CD4-positive, alpha-beta T cell treated with Interleukin-10 for 1 hour (primary cell): ENCODE measurements around the gene CLEC17A.
"Not testable (repeated sequence)": the region's sequence is repeated elsewhere in the genome, so short reads cannot be mapped to it uniquely, and the experiment has no call there.

Experiments
- DNase-seq: peaks from one replicate; pipeline ENCODE4 v3.0.0-alpha.2; 2020

The CLEC17A gene

GRCh38 chr19:14584372-14584771 lies 1.5 kb downstream of the CLEC17A start:
- not testable (repeated sequence) for DNase-seq

GRCh38 chr19:14585187-14585586 lies 2.3 kb downstream of the CLEC17A start:
- DNase-seq = not testable (repeated sequence)

GRCh38 chr19:14589433-14589832 lies 6.5 kb downstream of the CLEC17A start:
- not testable (repeated sequence) for DNase-seq

- DNase-seq = no peak
These were observed 12.7 kb downstream of the CLEC17A start for GRCh38 chr19:14595558-14595957.

- DNase-seq = no peak
These were observed 16.8 kb downstream of the CLEC17A start for GRCh38 chr19:14599548-14600147.

- no peak for DNase-seq
These were observed 21.1 kb downstream of the CLEC17A start for GRCh38 chr19:14603990-14604387.

- no peak for DNase-seq
These were observed 23.7 kb downstream of the CLEC17A start for GRCh38 chr19:14606627-14607026.

- DNase-seq = no peak
These were observed 28.2 kb downstream of the CLEC17A start for GRCh38 chr19:14611051-14611450.

- DNase-seq = not testable (repeated sequence)
These were observed 29.4 kb downstream of the CLEC17A start for GRCh38 chr19:14612242-14612641.

- no peak for DNase-seq
These were observed 29.8 kb downstream of the CLEC17A start for GRCh38 chr19:14612657-14613056.

GRCh38 chr19:14613399-14614098 lies 30.7 kb downstream of the CLEC17A start:
- not testable (repeated sequence) for DNase-seq

GRCh38 chr19:14614099-14614412 lies 31.2 kb downstream of the CLEC17A start:
- DNase-seq = peak; percentile 20

- DNase-seq = no peak
These were observed 32.7 kb downstream of the CLEC17A start for GRCh38 chr19:14615623-14616022.

GRCh38 chr19:14616407-14616806 lies 33.5 kb downstream of the CLEC17A start:
- DNase-seq = no peak

- DNase-seq = no peak
These were observed 36.5 kb downstream of the CLEC17A start for GRCh38 chr19:14619404-14619803.

- not testable (repeated sequence) for DNase-seq
These were observed 41.6 kb downstream of the CLEC17A start for GRCh38 chr19:14624491-14624890.

- no peak for DNase-seq
These were observed 46.7 kb downstream of the CLEC17A start for GRCh38 chr19:14629557-14629956.

- peak; percentile 28 for DNase-seq
These were observed 49.4 kb downstream of the CLEC17A start for GRCh38 chr19:14632286-14632685.

GRCh38 chr19:14639536-14640277 lies 56.8 kb downstream of the CLEC17A start:
- no peak for DNase-seq

- no peak for DNase-seq
These were observed 65.6 kb downstream of the CLEC17A start for GRCh38 chr19:14648506-14648905.

- DNase-seq = no peak
These were observed 66.1 kb downstream of the CLEC17A start for GRCh38 chr19:14649020-14649419.

GRCh38 chr19:14650161-14650560 lies 67.3 kb downstream of the CLEC17A start:
- DNase-seq = no peak

- DNase-seq = no peak
These were observed 72.1 kb downstream of the CLEC17A start for GRCh38 chr19:14654786-14655560.
